NCI-H2196 treated with DMSO at 0.1 percent for 48 hours (cell line): ENCODE data around the gene CLEC1B.
"Not testable (repeated sequence)": the region's sequence is repeated elsewhere in the genome, so short reads cannot be mapped to it uniquely, and the experiment has no call there.

ENCODE experiments used
- DNase-seq: peaks from one replicate; lab custom pipeline; 2025; ENCODE audit not compliant: unreplicated experiment; lab: John Stamatoyannopoulos, UW

The CLEC1B gene

GRCh38 chr12:9975614-9976013, 23.3 kb downstream of the CLEC1B start:
- DNase-seq: no peak

GRCh38 chr12:9974731-9975130, 24.2 kb downstream of the CLEC1B start:
- DNase-seq: not testable (repeated sequence)

GRCh38 chr12:9973949-9974348, 25.0 kb downstream of the CLEC1B start:
- no peak for DNase-seq

- no peak for DNase-seq
Measured at GRCh38 chr12:9971181-9971580, 27.7 kb downstream of the CLEC1B start, which contains the start of gene CLEC12A. CLEC12A (plus strand) TSS chr12:9971409; CDS start chr12:9971597, 188 bp downstream.

- no peak for DNase-seq
Measured at GRCh38 chr12:9969673-9970072, 29.2 kb downstream of the CLEC1B start.

- DNase-seq: no peak
Measured at GRCh38 chr12:9961901-9962300, 37.0 kb downstream of the CLEC1B start.

GRCh38 chr12:9961106-9961505, 37.8 kb downstream of the CLEC1B start:
- no peak for DNase-seq

- DNase-seq: no peak
Measured at GRCh38 chr12:9960590-9960989, 38.3 kb downstream of the CLEC1B start.

GRCh38 chr12:9957834-9958233, 41.1 kb downstream of the CLEC1B start:
- no peak for DNase-seq

GRCh38 chr12:9952954-9953729, 45.8 kb downstream of the CLEC1B start:
- not testable (repeated sequence) for DNase-seq

GRCh38 chr12:9951026-9951675, 47.8 kb downstream of the CLEC1B start:
- DNase-seq: no peak

- DNase-seq: no peak
Measured at GRCh38 chr12:9948606-9949296, 50.2 kb downstream of the CLEC1B start.

- DNase-seq: no peak
Measured at GRCh38 chr12:9947674-9948073, 51.2 kb downstream of the CLEC1B start.

- no peak for DNase-seq
Measured at GRCh38 chr12:9944391-9944790, 54.5 kb downstream of the CLEC1B start.

- DNase-seq: no peak
Measured at GRCh38 chr12:9943240-9943639, 55.7 kb downstream of the CLEC1B start.
